ENCODE data around the gene IPPK.
"Not testable (repeated sequence)": the region's sequence is repeated elsewhere in the genome, so short reads cannot be mapped to it uniquely, and the experiment has no call there.

The IPPK gene

GRCh38 chr9:92636627-92637026 is 33.3 kb downstream of the IPPK start:
- DNase-seq, result no peak

- no peak for DNase-seq
Observed at GRCh38 chr9:92635760-92636159, 34.2 kb downstream of the IPPK start.

GRCh38 chr9:92634712-92635605 is 35.0 kb downstream of the IPPK start:
- DNase-seq, result peak; percentile 63

- DNase-seq, result no peak
Observed at GRCh38 chr9:92633614-92634278, 36.2 kb downstream of the IPPK start.

DNA sequence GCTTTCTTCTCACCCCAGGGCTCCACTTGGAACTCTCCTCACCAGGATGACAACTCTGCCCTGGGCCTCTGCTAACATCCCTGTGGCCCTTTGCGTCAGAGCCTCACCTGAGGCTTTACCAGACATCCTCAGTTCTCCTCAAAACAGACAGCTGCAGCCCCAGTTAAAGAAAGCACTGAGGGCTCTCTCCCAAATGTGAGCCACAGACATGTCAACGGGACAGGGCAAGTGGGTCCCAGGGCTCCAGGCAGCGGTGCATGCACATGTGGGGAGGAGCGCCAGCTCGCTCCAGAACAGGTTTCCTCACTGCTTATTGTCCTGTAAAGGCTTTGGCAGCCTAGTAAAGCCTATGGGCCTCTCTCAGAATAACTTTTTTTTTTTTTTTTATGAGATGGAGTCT is 37.3 kb downstream of the IPPK start:
- DNase-seq, result no peak

DNA sequence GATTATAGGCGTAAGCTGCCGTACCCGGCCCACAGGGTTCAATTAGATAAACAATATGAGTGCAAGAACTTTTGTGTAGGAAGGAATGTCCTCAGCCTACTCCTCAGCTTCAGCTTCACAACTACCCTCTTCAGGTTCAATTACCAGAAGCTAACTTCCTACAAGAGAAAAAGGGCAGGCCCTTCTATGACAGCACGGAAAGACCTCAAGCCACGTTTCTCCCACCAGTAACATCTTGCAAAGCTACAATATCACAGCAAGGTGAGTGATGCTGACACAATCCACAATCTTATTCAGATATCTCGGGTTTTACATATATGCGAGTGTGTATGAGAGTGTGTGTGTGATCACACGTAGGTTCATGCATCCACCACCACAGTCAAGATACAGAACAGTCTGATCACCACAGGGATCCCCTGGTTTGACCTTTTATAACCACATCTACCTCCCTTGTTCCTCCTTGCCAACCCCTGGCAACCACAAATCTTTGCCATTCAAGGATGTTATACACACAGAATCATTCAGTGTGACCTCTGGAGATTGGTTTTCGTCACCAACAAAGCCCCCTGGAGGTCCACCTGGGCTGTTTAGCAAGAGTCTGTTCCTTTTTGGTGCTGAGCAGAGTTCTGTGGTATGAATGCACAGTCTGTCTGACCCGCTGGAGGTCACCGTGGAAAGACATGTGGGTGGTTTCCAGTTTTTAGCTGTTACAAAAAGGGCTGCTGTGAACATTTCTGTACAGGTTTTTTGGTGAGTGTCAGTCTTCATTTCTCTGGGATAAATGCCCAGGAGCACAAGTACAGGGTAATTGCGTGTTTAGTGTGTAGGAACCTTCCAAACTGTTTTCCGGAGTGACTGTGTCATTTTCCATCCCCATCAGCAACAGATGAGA is 38.2 kb downstream of the IPPK start:
- DNase-seq, result no peak

DNA sequence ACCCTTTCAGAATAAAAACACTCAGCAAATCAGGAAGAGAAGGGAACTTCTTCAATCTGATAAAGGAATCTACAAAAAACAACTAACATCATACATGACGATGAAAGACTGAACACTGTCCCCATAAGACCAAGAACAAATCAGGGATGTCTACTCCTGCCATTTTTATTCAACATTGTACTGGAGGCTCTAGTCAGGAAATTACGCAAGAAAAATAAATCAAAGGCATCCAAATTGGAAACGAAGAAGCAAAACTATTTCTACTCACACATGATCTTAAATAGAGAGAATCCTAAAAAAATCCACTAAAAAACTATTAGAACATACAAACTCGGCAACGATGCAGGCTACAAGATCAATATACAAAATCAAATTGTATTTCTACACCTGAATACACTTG is 42.3 kb downstream of the IPPK start:
- DNase-seq, result no peak

DNA sequence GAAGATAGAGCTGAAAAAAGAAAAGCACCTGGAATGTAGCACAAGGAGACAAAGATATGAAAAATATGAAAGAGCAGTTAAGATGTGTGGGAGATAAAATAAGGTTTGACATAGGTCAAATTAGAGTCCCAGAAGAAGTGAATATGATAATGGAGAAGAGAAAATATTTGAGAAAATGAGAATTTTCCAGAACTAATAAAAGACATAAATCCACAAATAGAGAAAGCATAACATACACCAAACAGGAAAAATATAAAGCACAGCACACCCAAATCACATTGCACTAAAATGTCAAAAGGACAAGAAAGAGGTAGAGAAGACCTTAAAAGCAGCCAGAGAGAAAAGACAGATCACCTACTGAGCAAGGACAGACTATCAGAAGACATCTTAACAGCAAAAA is 43.4 kb downstream of the IPPK start:
- DNase-seq, result no peak

DNA sequence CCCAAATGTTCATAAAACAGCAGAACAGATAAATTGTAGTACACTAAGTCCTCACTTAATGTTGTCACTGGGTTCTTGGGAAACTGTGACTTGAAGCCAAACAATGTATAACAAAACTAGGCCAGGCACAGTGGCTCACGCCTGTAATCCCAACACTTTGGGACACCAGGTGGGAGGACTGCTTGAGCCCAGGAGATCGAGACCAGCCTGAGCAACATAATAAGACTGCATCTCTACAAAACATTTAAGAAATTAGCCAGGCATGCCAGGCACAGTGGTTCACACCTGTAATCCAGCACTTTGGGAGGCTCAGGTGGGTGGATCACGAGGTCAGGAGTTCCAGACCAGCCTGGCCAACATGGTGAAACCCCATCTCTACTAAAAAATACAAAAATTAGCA is 46.0 kb downstream of the IPPK start:
- DNase-seq, result not testable (repeated sequence)

DNA sequence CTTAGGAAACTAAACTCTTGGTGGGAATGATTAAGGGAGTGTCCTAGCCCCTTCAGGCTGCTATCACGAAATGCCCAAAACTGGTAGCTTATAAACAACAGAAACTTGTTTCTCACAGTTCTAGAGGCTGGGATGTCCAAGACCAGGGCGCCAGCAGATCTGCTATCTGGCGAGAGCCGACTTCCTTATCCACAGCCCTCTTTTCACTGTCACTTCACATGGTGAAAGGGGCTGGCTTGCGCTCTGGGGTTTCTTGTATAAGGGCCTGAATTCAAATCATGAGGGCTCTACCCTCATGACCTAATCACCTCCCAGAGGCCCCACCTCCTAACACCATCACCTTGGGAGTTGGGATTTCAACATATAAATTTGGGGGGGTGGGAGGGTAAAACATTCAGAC is 49.1 kb downstream of the IPPK start:
- DNase-seq, result no peak

DNA sequence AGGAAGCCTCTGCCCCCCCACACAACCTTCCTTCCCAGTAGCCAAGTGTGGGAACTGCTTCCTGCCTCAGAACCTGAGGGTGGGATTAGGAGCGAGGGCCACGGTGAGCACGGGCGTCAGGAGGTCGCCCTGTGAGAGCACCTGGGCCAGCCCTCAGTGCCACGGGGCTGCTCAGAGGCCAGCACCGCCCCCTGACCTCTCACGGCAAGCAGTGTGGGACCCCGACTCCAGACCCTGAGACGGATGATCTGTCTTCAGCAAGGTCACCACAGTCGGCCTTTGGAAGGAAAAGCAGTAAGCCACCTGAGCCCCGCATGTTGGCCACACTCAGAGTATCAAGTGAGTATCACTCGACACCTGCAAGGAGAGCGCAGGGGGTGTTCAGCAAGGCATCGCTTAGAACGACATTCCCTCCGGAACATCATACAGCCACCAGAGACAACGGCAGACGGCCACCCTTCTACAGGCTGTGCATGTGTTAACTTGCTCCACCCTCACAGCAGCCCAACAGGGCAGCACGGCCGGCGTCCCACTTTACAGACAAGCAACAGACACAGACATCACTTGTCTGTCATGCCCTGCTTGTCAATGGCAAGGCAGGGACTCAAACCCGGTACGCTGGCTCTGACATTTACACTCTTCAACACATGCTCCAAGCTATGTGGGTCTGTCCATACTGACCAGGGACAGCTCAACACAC is 50.2 kb downstream of the IPPK start:
- no peak for DNase-seq

- DNase-seq, result no peak
Observed at GRCh38 chr9:92618633-92619225, 51.2 kb downstream of the IPPK start.

DNA sequence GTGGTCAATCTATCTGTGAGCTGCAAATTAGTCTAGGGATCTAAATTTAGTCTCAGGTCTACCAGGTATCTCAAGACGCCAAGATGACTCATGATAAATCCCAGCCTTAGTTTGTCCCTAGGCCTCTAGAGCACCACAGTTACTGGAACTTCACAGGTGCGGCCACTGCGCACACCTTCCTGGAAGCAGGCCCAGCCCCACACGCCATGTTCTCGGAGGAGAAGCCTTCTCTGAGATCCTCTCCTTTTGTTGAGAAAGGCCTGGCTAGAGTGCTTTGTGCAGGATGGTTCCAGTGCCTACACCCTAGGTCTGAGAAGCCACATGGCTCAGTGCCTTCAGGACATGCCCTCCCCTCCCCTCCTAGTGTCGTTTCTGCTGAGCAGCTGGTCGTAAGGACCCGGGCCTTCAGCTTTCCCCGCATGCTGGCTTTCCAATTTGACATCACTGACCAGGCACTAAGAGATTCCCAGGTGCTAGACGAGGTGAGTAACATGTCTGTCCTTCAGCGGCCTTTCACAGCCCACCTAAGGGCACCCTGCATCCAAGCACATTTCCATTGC is 51.9 kb downstream of the IPPK start:
- DNase-seq, result no peak

GRCh38 chr9:92617195-92617813 is 52.6 kb downstream of the IPPK start:
- no peak for DNase-seq

DNA sequence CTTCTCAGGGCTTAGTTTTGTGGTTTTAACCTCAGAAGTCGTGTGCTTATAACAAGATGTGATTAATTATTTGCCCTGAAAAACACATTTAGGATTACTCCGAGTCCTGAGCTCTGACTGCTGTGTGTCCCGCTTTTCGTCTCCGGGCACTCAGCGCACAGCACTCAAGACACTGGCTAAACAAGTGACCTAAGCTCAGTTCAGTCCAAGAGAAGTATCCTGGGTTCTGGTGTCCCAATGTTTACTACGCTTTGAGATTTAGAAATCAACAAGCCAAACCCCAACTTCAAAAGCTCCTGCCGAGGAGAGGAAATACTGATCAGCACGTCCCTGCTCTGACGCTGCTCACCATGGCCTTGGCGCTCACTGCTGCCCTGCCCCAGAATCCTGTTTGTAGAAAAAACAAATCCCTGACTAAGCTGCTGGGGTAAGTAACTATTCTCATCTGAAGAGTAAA is 53.2 kb downstream of the IPPK start:
- DNase-seq, result no peak

- no peak for DNase-seq
Observed at GRCh38 chr9:92616199-92616641, 53.7 kb downstream of the IPPK start.

DNA sequence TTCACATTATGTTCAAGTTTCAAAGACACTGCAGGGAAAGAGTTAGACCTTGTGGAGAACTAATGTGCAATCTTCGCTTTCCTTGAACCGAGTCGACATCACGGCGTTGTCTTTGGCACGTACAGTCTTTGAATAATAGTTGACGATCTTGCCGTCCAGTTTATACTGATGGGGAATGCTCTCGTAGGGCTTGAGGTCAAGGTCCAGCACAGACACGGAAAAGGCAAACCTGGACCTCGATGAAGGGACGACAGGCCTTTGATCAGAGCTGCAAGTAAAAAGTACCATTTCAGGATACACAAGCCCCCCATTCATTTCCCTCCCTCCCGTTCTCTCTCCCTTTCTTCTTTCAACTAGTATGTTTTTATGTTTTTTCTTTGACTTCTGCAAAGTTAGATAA is 54.1 kb downstream of the IPPK start:
- DNase-seq, result no peak

- no peak for DNase-seq
Observed at GRCh38 chr9:92614763-92615461, 55.0 kb downstream of the IPPK start.

GRCh38 chr9:92614123-92614510 is 55.8 kb downstream of the IPPK start:
- no peak for DNase-seq

GRCh38 chr9:92613268-92614122 is 56.4 kb downstream of the IPPK start:
- no peak for DNase-seq

Measured in activated CD4-positive, alpha-beta T cell treated with anti-CD3 and anti-CD28 coated beads, Interleukin-2, amount 50 U/mL, for 1 hour (primary cell).